Measurements from ENCODE around the gene LHPP.

DNA sequence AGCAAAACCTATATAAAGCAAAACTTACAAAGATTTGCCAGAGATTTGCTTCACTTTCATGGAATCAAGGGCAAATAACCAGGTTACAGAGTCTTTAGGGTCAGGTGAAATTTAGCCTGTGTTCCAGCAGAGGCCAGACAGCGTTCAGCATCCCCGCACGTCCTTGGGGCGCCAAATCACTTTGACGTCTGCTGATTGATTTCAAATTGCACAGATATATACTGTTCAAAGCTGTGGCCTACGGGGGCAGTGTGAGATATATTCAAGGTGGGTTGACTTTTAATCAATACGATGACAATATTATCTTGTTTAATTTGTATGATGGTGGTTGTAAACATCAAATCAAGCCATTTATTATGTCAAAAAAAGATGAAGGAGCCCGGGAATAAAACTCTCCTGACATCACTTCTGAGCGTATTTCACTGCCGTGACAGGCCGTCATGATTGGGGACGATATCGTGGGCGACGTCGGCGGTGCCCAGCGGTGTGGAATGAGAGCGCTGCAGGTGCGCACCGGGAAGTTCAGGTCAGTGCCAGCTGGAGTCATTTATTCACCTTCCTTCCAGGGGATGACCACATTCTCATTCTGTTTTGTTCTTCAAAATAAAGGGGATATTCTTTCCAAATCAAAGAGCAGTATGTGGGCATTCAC lies 55.2 kb downstream of the LHPP start:
- TF ChIP-seq, protein P1, sequence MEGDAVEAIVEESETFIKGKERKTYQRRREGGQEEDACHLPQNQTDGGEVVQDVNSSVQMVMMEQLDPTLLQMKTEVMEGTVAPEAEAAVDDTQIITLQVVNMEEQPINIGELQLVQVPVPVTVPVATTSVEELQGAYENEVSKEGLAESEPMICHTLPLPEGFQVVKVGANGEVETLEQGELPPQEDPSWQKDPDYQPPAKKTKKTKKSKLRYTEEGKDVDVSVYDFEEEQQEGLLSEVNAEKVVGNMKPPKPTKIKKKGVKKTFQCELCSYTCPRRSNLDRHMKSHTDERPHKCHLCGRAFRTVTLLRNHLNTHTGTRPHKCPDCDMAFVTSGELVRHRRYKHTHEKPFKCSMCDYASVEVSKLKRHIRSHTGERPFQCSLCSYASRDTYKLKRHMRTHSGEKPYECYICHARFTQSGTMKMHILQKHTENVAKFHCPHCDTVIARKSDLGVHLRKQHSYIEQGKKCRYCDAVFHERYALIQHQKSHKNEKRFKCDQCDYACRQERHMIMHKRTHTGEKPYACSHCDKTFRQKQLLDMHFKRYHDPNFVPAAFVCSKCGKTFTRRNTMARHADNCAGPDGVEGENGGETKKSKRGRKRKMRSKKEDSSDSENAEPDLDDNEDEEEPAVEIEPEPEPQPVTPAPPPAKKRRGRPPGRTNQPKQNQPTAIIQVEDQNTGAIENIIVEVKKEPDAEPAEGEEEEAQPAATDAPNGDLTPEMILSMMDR (conservative IDR thresholded peaks at IDR 0.05; ENCODE audit: low read depth, low read length) = no peak
- TF ChIP-seq EZH2 (IDR thresholded peaks at IDR 0.05; ENCODE audit: low read length, unreplicated experiment) (no peak), EZH2phosphoT487 (IDR thresholded peaks at IDR 0.05; ENCODE audit: borderline replicate concordance, low read length) (no peak)
